HepG2 (cell line): ENCODE measurements around the gene EML2. TPM values are rescaled to one million over a fixed set of nuclear protein-coding genes. Genes with fewer than 3 reads are reported as not detected.

Experiments used
- ATF1 ChIP-seq: IDR thresholded peaks from 2 replicates; pipeline ENCODE4 v1.6.1; 2016; ENCODE audit warnings: mild to moderate bottlenecking, control low read depth
- CTCF ChIP-seq: sonication (generic); formaldehyde crosslinking; IDR thresholded peaks from 2 replicates; pipeline ENCODE4 v1.5.0; 2020; ENCODE audit warnings: mild to moderate bottlenecking, missing genetic modification reagents, moderate library complexity
- GLMP ChIP-seq: sonication (generic); formaldehyde crosslinking; IDR thresholded peaks from 2 replicates; pipeline ENCODE4 v1.9.0; 2021; ENCODE audit warnings: missing genetic modification reagents, mild to moderate bottlenecking, borderline replicate concordance
- HMGXB4 ChIP-seq, 2 experiments: sonication (generic) in 1 of 2; formaldehyde crosslinking in 1 of 2; IDR thresholded peaks; 2 replicates each; pipeline versions ENCODE4 v1.4.0 to v1.6.1; 2018 to 2020; ENCODE audit warnings: missing genetic modification reagents in 2 of 2, borderline replicate concordance in 1 of 2, low read depth in 1 of 2, mild to moderate bottlenecking in 1 of 2, missing biosample characterization in 1 of 2
- KLF11 ChIP-seq: IDR thresholded peaks from 2 replicates; pipeline ENCODE4 v1.6.1; 2016; ENCODE audit warnings: missing compliant biosample characterization
- LCORL ChIP-seq, 2 experiments: fragments of 450-650 bp in 1 of 2; sonication (generic) in 1 of 2; formaldehyde crosslinking in 1 of 2; IDR thresholded peaks; 2 replicates each; pipeline versions ENCODE4 v1.5.0 to v1.6.1; 2017 to 2020; ENCODE audit warnings: antibody characterized with exemption in 1 of 2, missing genetic modification reagents in 1 of 2
- MXD4 ChIP-seq: IDR thresholded peaks from 2 replicates; pipeline ENCODE4 v1.6.1; 2016; ENCODE audit warnings: mild to moderate bottlenecking, missing biosample characterization, missing genetic modification reagents
- PATZ1 ChIP-seq: sonication (generic); formaldehyde crosslinking; IDR thresholded peaks from 2 replicates; pipeline ENCODE4 v1.4.0; 2020; ENCODE audit warnings: missing genetic modification reagents
- SPEN ChIP-seq: sonication (generic); formaldehyde crosslinking; IDR thresholded peaks from 2 replicates; pipeline ENCODE4 v1.5.1; 2020; ENCODE audit warnings: low read depth, mild to moderate bottlenecking, missing genetic modification reagents
- TCF12 ChIP-seq, 2 experiments: fragments of 450-650 bp in 1 of 2; sonication (generic) in 1 of 2; formaldehyde crosslinking in 1 of 2; IDR thresholded peaks; 2 replicates each; pipeline versions ENCODE4 v1.6.1 to v1.8.0; 2017 to 2022; ENCODE audit warnings: antibody characterized with exemption in 1 of 2, mild to moderate bottlenecking in 1 of 2, missing genetic modification reagents in 1 of 2, moderate library complexity in 1 of 2
- XBP1 ChIP-seq: sonication (generic); formaldehyde crosslinking; IDR thresholded peaks from 2 replicates; pipeline ENCODE4 v1.5.0; 2020; ENCODE audit warnings: missing genetic modification reagents
- ZBTB33 ChIP-seq: sonication (generic); formaldehyde crosslinking; IDR thresholded peaks from 2 replicates; pipeline ENCODE4 v1.4.0; 2020; ENCODE audit warnings: missing genetic modification reagents
- ZBTB43 ChIP-seq: sonication (generic); formaldehyde crosslinking; conservative IDR thresholded peaks from 2 replicates; pipeline ENCODE4 v1.4.0; 2020; ENCODE audit warnings: missing genetic modification reagents
- ZNF354B ChIP-seq: sonication (generic); formaldehyde crosslinking; IDR thresholded peaks from 2 replicates; pipeline ENCODE4 v1.8.0; 2022; ENCODE audit warnings: mild to moderate bottlenecking, missing genetic modification reagents
- ZNF362 ChIP-seq: sonication (generic); formaldehyde crosslinking; IDR thresholded peaks from 2 replicates; pipeline ENCODE4 v1.4.0; 2020; ENCODE audit warnings: missing genetic modification reagents, mild to moderate bottlenecking, borderline replicate concordance
- polyA plus RNA-seq, 8 experiments: library from polyadenylated mRNA; depleted of rRNA in 3 of 8; stranded (reverse) in 7 of 8; unstranded in 1 of 8; fragments of >200 nt; fragmentation: Illumina TruSeq in 4 of 8; extraction: Trizol in 4 of 8; gene quantifications; 2 replicates each; pipeline versions ENCODE4 v1.2.1 to v1.2.3, GENCODE V29; 2011 to 2016; ENCODE audit warnings: low read depth in 4 of 8, missing spikeins in 1 of 8, mixed read lengths in 1 of 8; ENCODE audit not compliant: insufficient read depth in 1 of 8
- total RNA-seq, 5 experiments: library from RNA; depleted of rRNA; stranded (reverse); fragments of >200 nt; fragmentation: Illumina TruSeq; extraction: Trizol; gene quantifications; 2 replicates each; pipeline ENCODE4 v1.2.3, GENCODE V29; 2016; ENCODE audit warnings: low read depth in 1 of 5

EML2 gene
- total and polyA plus RNA-seq, 2 of the 13 experiments (the other 11 are each of a cell fraction or from before 2014, with no cell fraction given): 7.3 to 12.9 TPM

GRCh38 chr19:45577111-45577905, 61.9 kb downstream of the EML2 start (continued):
- no peak for TF ChIP-seq ZBTB33 (CRISPR knock-in tag)
- TF ChIP-seq ZNF354B (CRISPR knock-in tag): no peak
- TF ChIP-seq GLMP (CRISPR knock-in tag): no peak
- 0 out of 2 replicates have a peak, but pooled peaks have one; percentile 27 for TF ChIP-seq SPEN (CRISPR knock-in tag)
- TF ChIP-seq MXD4 (CRISPR knock-in tag): peak; percentile 51; the same call in 1 of the 2 replicates
- TF ChIP-seq KLF11: peak; percentile 57; the same call in 1 of the 2 replicates
- TF ChIP-seq XBP1: no peak
- TF ChIP-seq PATZ1 (CRISPR knock-in tag): no peak
- no peak for TF ChIP-seq ZBTB43 (CRISPR knock-in tag)
- 0 out of 2 replicates have a peak, but pooled peaks have one; percentile 8 for TF ChIP-seq CTCF (CRISPR knock-in tag)
- no peak for TF ChIP-seq ZNF362 (CRISPR knock-in tag)
- TF ChIP-seq HMGXB4 (CRISPR knock-in tag; IDR thresholded peaks at IDR 0.05; ENCODE audit: borderline replicate concordance in 1 of 2, low read depth in 1 of 2): 0 out of 4 replicates have a peak, but pooled peaks of 1 of the 2 experiments have one; percentile 16
- no peak for TF ChIP-seq TCF12 (IDR thresholded peaks at IDR 0.05)
- TF ChIP-seq TCF12 (CRISPR knock-in tag; IDR thresholded peaks at IDR 0.05): no peak
- TF ChIP-seq ATF1: 0 out of 2 replicates have a peak, but pooled peaks have one; percentile 26
- no peak for TF ChIP-seq LCORL (IDR thresholded peaks at IDR 0.05)
- TF ChIP-seq LCORL (CRISPR knock-in tag; IDR thresholded peaks at IDR 0.05): peak; percentile 65
